WTC11 (cell line): ENCODE data around the gene RFX8.

Experiments
- CTCF ChIP-seq: fragments of 200-600 bp; IDR thresholded peaks from 2 replicates; pipeline ENCODE4 v1.8.0; 2022; ENCODE audit warnings: antibody characterized with exemption
- E2F4 ChIP-seq: sonication (generic); formaldehyde crosslinking; IDR thresholded peaks from 2 replicates; pipeline ENCODE4 v1.8.1; 2022; ENCODE audit warnings: low read depth, mild to moderate bottlenecking, moderate library complexity, missing genetic modification reagents, borderline replicate concordance
- ELF4 ChIP-seq: sonication (generic); formaldehyde crosslinking; IDR thresholded peaks from 2 replicates; pipeline ENCODE4 v1.8.1; 2022; ENCODE audit warnings: low read depth, mild to moderate bottlenecking, moderate library complexity, missing genetic modification reagents
- IRF2 ChIP-seq: sonication (generic); formaldehyde crosslinking; IDR thresholded peaks from 2 replicates; pipeline ENCODE4 v1.8.0; 2022; ENCODE audit warnings: low read depth, missing genetic modification reagents, borderline replicate concordance
- PRDM15 ChIP-seq: sonication (generic); formaldehyde crosslinking; IDR thresholded peaks from 2 replicates; pipeline ENCODE4 v1.8.0; 2022; ENCODE audit warnings: missing genetic modification reagents
- USF2 ChIP-seq: sonication (generic); formaldehyde crosslinking; IDR thresholded peaks from 2 replicates; pipeline ENCODE4 v1.8.1; 2023; ENCODE audit warnings: mild to moderate bottlenecking, missing genetic modification reagents, moderate library complexity
- ZNF263 ChIP-seq: sonication (generic); formaldehyde crosslinking; IDR thresholded peaks from 2 replicates; pipeline ENCODE4 v1.8.1; 2022; ENCODE audit warnings: low read depth, mild to moderate bottlenecking, moderate library complexity, missing genetic modification reagents

- TF ChIP-seq USF2 (CRISPR knock-in tag) (no peak), ZNF263 (CRISPR knock-in tag) (no peak), E2F4 (CRISPR knock-in tag) (no peak), ELF4 (CRISPR knock-in tag) (no peak), IRF2 (CRISPR knock-in tag) (no peak), PRDM15 (CRISPR knock-in tag) (no peak), CTCF (no peak)
Observed at GRCh38 chr2:101463421-101463820, 11.5 kb downstream of the RFX8 start.
